Measurements from ENCODE around the gene ANKRD6. TPM values are rescaled to one million over a fixed set of nuclear protein-coding genes. Genes with fewer than 3 reads are reported as not detected.

The ANKRD6 gene
- total and polyA plus RNA-seq, 2 experiments from 2014 or later: 9.3 to 20.9 TPM

- H3K36me3 ChIP-seq (replicated peaks; ENCODE audit: insufficient read depth, low read depth): no peaks in the 10 kb centered on the region
- no peak for DNase-seq (ENCODE audit: low spot score)
- H3K4me3 ChIP-seq: no peak overlapping the region
- no peaks in the 10 kb centered on the region for H3K27me3 ChIP-seq
- H3K4me2 ChIP-seq: no peak overlapping the region
- no peaks in the 10 kb centered on the region for H3K79me2 ChIP-seq
- no peaks in the 10 kb centered on the region for H3K9me2 ChIP-seq (replicated peaks; ENCODE audit: insufficient read depth)
- no peak overlapping the region for H2AFZ ChIP-seq
- TF ChIP-seq EZH2 (IDR thresholded peaks at IDR 0.05; ENCODE audit: borderline replicate concordance) (no peak), CTCF (IDR thresholded peaks at IDR 0.05; ENCODE audit: poor library complexity) (no peak), EZH2phosphoT487 (IDR thresholded peaks at IDR 0.05; ENCODE audit: low read depth, severe bottlenecking, unreplicated experiment) (no peak)
- no peaks in the 10 kb centered on the region for H3K4me1 ChIP-seq (ENCODE audit: insufficient read depth)
- H4K20me1 ChIP-seq (ENCODE audit: insufficient read depth, poor library complexity, severe bottlenecking): no peaks in the 10 kb centered on the region
- WGBS (ENCODE audit: low lambda C conversion rate, missing lambda C conversion rate): 96% methylated on average over 6 of the region's 6 CpGs
- no peaks in the 10 kb centered on the region for H3K9me3 ChIP-seq (ENCODE audit: low read depth)
- no peak overlapping the region for H3K27ac ChIP-seq
These were observed 45.9 kb upstream of the ANKRD6 start for GRCh38 chr6:89386917-89387491.

- Histone ChIP-seq H3K4me2 (no peak overlapping the region), H4K20me1 (ENCODE audit: insufficient read depth, poor library complexity, severe bottlenecking) (no peaks in the 10 kb centered on the region), H3K79me2 (no peaks in the 10 kb centered on the region), H3K9me2 (replicated peaks; ENCODE audit: insufficient read depth) (no peaks in the 10 kb centered on the region), H3K9me3 (ENCODE audit: low read depth) (no peaks in the 10 kb centered on the region), H2AFZ (no peak overlapping the region), H3K27ac (no peak overlapping the region), H3K4me1 (ENCODE audit: insufficient read depth) (no peaks in the 10 kb centered on the region), H3K27me3 (no peaks in the 10 kb centered on the region), H3K36me3 (replicated peaks; ENCODE audit: insufficient read depth, low read depth) (no peaks in the 10 kb centered on the region), H3K4me3 (no peak overlapping the region)
- 92% methylated on average over 9 of the region's 9 CpGs for WGBS (ENCODE audit: low lambda C conversion rate, missing lambda C conversion rate)
- no peak for DNase-seq (ENCODE audit: low spot score)
- TF ChIP-seq EZH2phosphoT487 (IDR thresholded peaks at IDR 0.05; ENCODE audit: low read depth, severe bottlenecking, unreplicated experiment): no peak
- no peak for TF ChIP-seq EZH2 (IDR thresholded peaks at IDR 0.05; ENCODE audit: borderline replicate concordance)
- no peak for TF ChIP-seq CTCF (IDR thresholded peaks at IDR 0.05; ENCODE audit: poor library complexity)
These were observed 45.3 kb upstream of the ANKRD6 start for GRCh38 chr6:89387516-89388201.

GRCh38 chr6:89388846-89389245, 44.1 kb upstream of the ANKRD6 start:
- H3K36me3 ChIP-seq (replicated peaks; ENCODE audit: insufficient read depth, low read depth): no peaks in the 10 kb centered on the region
- no peak overlapping the region for H3K27ac ChIP-seq
- no peak overlapping the region for H3K4me2 ChIP-seq
- WGBS (ENCODE audit: low lambda C conversion rate, missing lambda C conversion rate): 87% methylated on average over 6 of the region's 6 CpGs
- no peaks in the 10 kb centered on the region for H3K27me3 ChIP-seq
- H3K4me1 ChIP-seq (ENCODE audit: insufficient read depth): no peaks in the 10 kb centered on the region
- no peaks in the 10 kb centered on the region for H3K79me2 ChIP-seq
- no peak for DNase-seq (ENCODE audit: low spot score)
- no peaks in the 10 kb centered on the region for H4K20me1 ChIP-seq (ENCODE audit: insufficient read depth, poor library complexity, severe bottlenecking)
- H2AFZ ChIP-seq: no peak overlapping the region
- H3K9me2 ChIP-seq (replicated peaks; ENCODE audit: insufficient read depth): no peaks in the 10 kb centered on the region
- H3K4me3 ChIP-seq: no peak overlapping the region
- TF ChIP-seq EZH2 (IDR thresholded peaks at IDR 0.05; ENCODE audit: borderline replicate concordance): no peak
- no peak for TF ChIP-seq CTCF (IDR thresholded peaks at IDR 0.05; ENCODE audit: poor library complexity)
- no peak for TF ChIP-seq EZH2phosphoT487 (IDR thresholded peaks at IDR 0.05; ENCODE audit: low read depth, severe bottlenecking, unreplicated experiment)
- no peaks in the 10 kb centered on the region for H3K9me3 ChIP-seq (ENCODE audit: low read depth)
